ENCODE data around the gene ADAM22. TPM values are rescaled to one million over a fixed set of nuclear protein-coding genes. Genes with fewer than 3 reads are reported as not detected.
"Not testable (repeated sequence)": the region's sequence is repeated elsewhere in the genome, so short reads cannot be mapped to it uniquely, and the experiment has no call there.

Gene ADAM22, protein sequence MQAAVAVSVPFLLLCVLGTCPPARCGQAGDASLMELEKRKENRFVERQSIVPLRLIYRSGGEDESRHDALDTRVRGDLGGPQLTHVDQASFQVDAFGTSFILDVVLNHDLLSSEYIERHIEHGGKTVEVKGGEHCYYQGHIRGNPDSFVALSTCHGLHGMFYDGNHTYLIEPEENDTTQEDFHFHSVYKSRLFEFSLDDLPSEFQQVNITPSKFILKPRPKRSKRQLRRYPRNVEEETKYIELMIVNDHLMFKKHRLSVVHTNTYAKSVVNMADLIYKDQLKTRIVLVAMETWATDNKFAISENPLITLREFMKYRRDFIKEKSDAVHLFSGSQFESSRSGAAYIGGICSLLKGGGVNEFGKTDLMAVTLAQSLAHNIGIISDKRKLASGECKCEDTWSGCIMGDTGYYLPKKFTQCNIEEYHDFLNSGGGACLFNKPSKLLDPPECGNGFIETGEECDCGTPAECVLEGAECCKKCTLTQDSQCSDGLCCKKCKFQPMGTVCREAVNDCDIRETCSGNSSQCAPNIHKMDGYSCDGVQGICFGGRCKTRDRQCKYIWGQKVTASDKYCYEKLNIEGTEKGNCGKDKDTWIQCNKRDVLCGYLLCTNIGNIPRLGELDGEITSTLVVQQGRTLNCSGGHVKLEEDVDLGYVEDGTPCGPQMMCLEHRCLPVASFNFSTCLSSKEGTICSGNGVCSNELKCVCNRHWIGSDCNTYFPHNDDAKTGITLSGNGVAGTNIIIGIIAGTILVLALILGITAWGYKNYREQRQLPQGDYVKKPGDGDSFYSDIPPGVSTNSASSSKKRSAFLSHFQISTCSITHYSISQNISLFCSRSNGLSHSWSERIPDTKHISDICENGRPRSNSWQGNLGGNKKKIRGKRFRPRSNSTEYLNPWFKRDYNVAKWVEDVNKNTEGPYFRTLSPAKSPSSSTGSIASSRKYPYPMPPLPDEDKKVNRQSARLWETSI
- total RNA-seq: 16.7 TPM

DNA sequence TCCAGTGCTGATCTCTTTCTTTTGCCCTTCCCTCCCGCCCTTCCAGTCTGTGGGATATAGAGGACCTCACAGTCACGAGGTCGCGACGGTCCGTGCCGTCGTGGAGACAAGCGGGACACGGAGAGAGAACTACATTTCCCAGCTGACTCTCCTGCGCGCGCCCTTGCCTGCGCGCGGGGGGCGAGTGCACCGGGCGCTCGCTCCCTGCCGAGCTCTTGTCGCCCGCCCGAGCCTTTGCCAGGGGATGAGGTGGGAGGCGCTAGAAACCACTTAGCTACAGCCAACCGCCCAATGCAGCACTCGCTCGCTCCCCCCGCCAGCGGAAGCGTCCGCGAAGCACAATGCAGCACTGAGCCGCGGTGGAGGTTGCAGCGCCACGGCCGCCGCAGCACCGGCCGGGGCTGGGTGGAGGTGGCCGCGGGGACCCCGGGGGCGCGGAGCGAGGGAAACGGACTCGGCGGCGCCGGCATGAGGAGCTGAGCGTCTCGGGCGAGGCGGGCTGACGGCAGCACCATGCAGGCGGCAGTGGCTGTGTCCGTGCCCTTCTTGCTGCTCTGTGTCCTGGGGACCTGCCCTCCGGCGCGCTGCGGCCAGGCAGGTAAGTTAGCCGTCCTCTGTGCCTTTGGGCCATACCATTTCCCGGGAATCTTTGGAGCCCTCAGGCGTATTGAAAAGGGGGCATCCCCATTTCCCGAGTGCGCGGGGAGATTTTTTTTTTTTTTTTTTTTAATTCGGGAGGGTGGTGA, at the start of gene ADAM22:
Gene ADAM22, plus strand, starts transcription at position 299 of the 746 bp plus-strand sequence. Its CDS starts 215 bp downstream, at position 514.
- DNase-seq: peak; percentile 94

DNA sequence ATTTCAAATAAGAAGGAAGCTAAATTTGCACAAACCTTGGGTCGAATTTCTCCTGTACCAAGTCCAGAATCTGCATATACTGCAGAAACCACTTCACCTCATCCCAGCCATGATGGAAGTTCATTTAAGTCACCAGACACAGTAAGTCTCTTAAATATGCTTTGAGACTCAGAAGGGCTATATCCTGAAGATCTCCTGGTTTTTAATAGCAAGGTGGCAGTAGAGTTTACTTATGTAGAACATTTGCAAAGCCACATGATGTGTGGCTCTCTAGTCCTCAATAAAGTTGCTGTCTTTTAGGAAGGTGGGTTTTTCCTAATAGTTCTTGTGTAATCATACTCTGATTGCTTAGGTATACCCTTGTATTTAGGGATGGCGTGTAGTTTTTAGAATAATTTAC, 49.0 kb upstream of the ADAM22 start:
- DNase-seq: no peak

DNA sequence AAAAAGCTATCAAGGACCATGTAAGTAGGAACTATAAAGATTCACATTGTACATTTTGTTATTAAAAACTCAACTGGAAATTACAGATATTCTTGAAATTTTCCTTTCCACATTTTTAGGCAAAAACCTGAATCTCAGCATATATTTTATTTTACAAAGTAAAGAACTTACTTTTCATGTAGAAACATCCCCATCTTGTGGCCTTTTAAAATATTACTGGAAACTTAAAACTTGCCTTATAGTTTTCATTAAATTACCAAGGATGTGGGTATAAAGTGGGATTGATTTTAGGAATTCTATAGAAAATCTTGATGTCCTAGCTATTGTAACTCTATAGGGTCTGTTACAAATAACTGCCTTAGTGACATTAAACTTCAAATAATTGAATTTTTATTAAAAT, 47.2 kb upstream of the ADAM22 start:
- peak; percentile 70 for DNase-seq

DNA sequence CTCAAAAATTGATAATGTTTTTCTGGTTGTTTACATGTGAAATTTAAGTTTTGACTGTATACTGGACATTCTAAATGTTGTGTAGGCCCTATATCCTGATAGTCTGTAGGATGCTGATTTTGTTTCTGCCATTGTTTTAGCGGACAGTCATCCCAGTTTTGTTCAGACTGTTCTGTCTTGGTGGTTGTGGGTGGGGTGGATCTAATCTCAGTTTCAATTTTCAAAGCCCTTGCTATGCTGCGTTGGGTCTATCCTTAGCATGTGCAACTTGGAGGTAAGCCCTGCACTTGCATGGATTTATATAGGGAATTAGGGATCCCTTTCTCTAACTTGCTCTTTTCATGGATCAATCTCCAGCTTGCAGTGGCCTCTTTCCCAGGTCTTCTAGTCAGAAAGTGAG, 38.7 kb upstream of the ADAM22 start:
- DNase-seq: no peak

DNA sequence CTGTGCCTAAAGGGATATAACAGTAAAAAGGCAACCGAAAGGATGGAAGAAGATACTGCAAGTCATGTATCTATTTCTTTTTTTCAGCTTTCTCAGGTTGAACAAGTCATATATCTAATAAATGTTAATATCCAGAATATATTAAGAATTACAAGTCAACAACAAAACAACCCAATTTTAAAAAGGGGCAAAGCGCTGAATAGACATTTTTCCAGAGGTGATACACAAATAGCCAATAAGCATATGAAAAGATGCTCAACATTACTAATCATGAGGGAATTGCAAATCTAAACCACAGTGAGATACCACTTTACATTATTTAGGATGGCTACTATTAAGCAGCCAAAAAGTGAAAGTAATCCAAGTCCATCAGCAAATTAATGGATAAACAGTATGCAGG, 34.8 kb upstream of the ADAM22 start:
- no peak for DNase-seq

DNA sequence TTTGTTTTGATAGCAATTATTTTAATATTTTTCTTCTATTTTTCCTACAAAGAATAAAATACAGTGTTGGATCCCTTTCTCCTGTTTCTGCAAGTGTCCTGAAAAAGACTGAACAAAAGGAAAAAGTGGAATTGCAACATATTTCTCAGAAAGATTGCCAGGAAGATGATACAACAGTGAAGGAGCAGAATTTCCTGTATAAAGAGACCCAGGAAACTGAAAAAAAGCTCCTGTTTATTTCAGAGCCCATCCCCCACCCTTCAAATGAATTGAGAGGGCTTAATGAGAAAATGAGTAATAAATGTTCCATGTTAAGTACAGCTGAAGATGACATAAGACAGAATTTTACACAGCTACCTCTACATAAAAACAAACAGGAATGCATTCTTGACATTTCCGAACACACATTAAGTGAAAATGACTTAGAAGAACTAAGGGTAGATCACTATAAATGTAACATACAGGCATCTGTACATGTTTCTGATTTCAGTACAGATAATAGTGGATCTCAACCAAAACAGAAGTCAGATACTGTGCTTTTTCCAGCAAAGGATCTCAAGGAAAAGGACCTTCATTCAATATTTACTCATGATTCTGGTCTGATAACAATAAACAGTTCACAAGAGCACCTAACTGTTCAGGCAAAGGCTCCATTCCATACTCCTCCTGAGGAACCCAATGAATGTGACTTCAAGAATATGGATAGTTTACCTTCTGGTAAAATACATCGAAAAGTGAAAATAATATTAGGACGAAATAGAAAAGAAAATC, 26.7 kb upstream of the ADAM22 start:
- DNase-seq: peak; percentile 2

DNA sequence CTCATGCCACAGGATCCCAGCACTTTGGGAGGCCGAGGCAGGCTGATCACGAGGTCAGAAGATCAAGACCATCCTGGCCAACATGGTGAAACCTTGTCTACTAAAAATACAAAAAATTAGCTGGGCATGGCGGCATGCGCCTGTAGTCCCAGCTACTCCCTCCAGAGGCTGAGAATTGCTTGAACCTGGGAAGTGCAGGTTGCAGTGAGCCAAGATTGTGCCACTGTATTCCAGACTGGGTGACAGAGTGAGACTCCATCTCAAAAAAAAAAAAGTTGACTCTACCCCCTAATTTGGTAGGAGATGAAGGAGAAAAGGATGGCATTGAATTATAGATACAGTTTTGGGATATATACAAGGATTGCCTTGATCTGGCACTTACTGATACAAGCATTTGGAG, 25.2 kb upstream of the ADAM22 start:
- DNase-seq: not testable (repeated sequence)

DNA sequence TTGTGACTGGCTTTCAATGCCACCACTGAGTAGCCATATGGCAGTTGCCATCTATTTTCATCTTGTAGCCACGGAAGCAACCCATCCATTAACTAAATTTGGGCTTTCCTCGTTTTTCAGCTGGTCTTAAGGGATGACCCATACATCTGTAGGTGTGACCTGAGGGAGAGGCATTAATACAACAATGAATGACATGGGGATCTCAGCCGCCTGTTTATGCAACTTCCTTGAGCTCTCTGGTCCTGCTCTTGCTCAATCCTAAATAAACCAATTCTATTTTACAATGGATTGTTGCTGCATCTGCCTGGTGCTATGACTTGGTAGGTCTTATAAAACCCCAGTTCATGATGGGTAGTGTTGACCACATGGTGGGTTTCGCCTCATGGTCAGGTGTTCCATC, 21.9 kb upstream of the ADAM22 start:
- no peak for DNase-seq

DNA sequence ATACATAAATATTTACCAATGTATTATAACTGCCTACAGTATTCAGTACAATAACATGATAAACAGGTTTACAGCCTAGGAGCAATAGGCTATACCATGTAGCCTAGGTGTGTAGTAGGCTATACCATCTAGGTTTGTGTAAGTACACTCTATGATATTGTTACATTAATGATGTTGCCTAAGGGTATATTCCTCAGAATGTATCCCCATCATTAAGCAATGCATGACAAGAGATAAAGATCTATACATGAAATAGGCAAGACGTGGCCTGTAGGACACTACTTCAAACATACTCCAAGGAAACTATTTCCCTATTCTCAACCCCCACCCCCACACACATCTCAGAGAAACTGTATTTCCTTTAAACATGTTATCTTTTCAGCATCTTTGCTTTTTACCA, 15.3 kb upstream of the ADAM22 start:
- DNase-seq: no peak

DNA sequence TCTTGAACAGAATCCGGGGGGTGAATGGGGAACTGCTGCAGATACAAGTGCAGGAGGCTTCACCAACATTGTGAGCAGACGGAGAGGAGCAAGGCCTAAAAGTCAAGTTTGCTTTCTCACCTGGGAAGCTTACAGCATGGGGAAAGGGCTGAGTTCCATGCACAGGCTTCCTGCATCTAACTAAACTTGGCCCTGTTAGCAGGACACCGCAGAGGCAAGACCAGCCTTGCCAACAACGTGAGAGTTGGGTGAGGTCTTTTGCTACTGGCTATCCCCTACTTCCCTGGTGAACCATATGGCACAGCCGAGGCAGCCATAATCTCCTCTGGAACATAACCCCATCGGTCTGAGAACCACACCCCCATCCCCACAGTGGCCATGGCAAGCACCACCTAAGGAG, 14.2 kb upstream of the ADAM22 start:
- no peak for DNase-seq

DNA sequence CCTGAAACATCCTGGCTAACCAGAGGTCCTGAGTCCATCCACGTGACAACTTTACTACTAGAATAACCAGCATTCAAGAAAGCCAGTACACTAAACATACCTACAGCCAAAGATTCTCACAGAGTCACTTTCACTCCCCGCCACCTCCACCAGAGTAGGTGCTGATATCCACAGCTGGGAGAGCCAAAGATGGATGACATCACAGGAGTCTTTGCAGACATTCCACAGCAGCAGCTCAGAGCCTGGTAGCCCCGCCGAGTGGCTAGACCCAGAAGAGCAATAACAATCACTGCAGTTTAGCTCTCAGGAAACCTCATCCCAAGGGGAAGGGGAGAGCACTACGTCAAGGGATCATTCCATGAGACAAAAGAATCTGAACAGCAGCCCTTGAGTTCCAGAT, 13.5 kb upstream of the ADAM22 start:
- DNase-seq: no peak

DNA sequence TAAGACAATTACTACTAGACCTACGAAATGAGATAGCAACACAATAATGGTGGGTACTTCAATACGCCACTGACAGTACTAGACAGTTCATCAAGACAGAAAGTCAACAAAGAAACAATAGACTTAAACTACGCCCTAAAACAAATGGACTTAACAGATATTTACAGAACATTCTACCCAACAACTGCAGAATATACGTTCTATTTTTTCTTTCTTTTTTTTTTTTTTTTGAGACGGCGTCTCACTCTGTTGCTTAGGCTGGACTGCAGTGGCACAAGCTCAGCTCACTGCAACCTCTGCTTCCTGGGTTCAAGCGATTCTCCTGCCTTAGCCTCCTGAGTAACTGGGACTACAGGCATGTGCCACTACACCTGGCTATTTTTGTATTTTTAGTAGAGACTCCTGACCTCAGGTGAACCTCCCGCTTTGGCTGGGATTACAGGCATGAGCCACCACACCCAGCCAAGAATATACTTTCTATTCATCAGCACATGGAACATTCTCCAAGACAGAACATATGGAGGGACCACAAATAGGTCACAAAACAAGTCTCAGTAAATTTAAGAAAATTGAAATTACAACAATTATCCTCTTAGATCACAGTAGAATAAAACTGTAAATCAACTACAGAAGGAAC, 11.2 kb upstream of the ADAM22 start:
- DNase-seq: not testable (repeated sequence)

DNA sequence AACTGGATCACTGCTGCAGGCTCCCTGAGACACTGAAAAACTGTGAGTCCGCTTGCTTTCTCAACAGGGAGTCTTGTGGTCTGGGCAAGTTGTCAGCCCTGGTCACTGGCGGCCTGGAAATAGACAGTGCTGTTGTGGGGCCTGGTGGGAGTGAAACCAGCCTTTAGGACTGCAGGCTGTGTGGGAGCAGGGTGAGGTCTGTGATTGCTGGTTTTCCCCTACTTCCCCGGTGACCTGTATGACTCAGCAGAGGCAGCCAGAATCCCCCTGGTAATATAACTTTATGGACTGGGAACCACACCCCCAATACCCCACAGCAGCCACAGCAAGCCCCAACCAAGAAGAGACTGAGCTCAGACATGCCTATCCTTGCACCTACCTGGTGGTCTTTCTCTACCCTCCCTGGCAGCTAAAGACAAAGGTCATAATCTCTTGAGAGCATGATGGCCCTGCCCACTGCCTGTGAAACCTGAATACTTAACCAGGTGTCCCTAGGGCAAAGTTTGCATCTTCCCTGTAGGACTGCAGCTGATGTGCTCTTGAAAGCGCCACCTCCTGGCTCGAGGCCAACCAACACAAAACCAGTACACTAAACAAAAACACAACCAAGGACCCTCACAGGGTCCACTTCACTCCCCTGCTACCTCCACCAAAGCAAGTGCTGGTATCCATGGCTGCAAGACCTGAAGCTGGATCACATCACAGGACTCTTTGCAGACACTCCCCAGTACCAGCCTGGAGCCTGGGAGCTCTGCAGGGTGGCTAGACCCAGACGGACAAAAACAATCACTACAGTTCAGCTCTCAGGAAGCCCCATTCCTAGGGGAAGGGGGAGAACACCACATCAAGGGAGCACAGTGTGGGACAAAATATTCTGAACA, 7.2 kb upstream of the ADAM22 start:
- no peak for DNase-seq

DNA sequence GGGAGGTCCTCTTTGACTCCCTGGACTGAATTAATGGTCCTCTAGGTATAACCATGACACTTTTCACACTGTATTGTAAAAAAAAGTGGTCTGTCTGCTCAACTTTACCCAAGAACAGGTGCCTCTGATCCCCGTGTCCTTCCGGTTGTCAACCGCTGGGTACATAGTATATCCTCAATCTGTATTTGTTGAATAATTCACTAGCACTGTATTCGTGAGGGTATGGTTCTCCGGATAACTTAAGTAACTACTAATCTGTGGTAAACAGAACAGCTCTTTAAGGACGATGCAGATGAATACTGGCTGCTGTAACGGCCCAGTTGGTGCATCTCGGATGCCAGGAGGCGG, 472 bp upstream of the ADAM22 start:
- DNase-seq: no peak

DNA sequence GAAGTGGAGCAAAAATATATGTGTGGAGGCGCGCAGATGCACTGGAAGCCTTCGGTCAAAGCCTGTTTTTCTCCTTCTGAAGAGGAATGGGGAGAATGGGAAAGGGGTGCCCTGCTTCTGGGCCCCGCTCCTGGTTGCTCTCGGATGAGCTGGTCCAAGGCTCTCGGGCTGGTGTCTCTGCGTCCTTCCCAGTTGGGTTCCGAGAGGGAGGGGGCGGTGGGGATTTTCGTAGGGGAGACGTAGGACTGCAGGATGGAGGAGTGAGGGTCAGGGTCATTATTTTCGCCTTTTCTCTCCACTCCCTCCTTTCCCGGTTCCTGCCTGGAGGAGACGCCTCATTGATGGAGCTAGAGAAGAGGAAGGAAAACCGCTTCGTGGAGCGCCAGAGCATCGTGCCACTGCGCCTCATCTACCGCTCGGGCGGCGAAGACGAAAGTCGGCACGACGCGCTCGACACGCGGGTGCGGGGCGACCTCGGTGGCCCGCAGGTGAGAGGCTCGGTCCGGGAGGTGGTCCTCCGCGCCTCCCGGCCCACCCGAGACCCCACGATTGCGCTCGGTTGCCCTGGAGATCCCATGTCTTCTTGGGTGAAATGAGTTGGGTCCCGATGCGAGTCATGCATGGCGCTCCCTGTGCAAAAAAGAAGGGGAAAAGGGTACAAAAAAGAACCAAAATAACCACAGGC, 790 bp downstream of the ADAM22 start:
- DNase-seq: peak; percentile 21

DNA sequence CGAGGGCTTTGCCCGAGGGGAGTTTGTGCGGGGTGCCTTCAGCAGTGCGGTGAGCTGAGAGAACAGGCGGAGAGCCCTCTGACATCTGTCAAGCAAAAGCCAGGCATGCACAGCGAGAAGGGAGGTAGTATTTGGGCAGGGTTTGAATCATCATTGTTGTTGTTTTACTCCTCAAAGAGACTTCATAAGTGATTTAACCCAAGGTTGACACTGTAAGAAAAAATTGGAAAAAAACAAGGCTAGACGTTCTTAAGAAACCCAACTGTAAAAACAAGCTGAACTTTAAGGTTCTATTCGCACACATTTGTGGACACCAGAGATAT, 1.3 kb downstream of the ADAM22 start:
- DNase-seq: peak; percentile 2

DNA sequence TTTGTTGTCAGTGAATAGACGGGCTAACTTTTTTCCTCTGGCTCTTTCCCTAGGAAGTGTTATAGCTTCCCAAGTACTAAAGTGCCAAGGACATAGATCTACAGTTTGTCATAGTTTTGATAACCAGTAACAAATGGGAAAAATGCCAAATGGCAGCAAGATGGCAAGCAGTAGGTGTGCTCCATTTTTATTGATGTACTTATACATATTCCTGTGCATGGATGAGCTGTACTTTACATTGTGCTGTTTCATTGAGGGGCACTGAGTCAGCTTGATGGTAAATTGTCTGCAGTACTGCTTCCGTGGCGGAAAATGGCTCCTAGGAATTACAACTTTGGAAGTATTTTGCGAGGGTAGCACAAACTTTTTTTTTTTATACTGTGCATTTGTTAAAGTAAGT, 7.1 kb downstream of the ADAM22 start:
- no peak for DNase-seq

DNA sequence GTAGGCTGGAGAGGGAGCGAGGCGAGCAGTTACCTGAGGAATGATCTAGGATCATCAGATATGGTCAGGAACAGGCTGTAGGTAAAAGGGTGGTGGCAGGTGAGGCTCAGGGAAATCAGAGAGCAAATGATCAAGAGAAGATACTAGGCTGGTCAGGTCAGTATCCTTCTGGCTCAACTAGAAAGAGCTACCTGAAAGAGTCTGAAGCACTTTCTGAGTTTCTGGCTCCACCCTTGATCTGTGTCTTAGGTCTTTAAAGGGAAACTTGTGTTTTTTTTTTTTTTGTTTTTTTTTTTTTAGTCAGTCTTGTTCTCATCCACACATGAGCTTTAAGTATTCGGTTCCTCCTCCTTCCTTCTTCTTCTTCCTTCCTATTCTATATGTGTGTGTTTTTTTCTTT, 10.5 kb downstream of the ADAM22 start:
- no peak for DNase-seq

DNA sequence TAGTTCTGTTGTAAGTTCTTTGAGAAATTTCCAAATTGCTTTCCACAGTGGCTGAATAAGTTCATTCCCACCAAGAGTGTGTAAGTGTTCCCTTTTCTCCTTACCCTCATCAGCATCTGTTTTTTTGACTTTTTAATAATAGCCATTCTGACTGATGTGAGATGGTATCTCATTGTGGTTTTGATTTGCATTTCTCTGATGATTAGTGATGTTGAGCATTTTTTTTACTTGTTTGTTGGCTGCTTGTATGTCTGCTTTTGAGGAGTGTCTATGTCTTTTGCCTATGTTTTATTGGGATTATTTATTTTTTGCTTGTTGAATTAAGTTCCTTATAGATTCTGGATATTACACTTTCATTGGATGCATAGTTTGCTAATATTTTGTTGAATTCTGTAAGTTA, 11.9 kb downstream of the ADAM22 start:
- not testable (repeated sequence) for DNase-seq

DNA sequence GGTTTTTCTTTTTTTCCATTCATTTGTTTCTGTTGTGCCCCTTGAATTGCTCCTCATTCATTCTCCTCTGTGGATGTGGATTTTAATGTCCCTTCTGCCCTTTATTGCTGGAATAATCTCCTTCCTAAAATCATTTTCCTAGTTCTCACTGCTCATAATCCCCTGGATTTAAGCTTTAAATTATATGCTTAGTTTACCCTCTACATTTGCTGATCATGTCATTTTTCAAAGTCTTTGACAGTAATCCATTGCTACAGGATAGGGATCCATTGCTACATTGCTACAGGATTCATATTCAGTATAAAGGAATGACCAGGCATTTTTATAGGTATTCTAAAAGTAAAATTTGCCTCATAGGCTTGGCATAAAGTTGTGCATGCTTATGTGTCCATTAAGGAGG, 14.3 kb downstream of the ADAM22 start:
- no peak for DNase-seq

Measured in tongue (tissue), 2 donors.